Fibroblast of skin of abdomen (primary cell): ENCODE measurements around the gene SNX20.
A peak's percentile ranks its signal among the peaks of the same experiment; 100 is the strongest.

ENCODE experiments used
- DNase-seq: peaks from one replicate; pipeline ENCODE4 v3.0.0-alpha.2; 2013

Gene SNX20

DNA sequence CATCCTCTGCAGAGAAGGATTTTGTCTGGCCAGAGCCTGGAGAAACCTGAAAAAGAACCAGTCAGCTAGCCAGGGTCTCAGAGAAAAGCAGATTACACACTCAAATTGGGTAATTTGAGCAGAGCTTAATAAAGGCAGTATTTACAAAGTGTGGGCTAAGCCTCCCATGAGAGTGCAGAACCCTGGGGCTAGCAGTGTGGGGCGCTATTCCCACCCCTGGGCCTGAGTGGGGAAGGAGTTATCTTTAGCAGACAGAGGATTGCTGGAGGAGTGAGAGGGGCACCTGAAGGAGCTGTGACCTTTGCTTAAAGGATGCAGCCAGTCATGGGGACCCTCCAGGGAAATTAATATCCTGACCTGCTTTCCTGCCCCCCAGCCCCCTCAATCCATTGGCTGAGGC is 46.2 kb downstream of the SNX20 start:
- no peak for DNase-seq

DNA sequence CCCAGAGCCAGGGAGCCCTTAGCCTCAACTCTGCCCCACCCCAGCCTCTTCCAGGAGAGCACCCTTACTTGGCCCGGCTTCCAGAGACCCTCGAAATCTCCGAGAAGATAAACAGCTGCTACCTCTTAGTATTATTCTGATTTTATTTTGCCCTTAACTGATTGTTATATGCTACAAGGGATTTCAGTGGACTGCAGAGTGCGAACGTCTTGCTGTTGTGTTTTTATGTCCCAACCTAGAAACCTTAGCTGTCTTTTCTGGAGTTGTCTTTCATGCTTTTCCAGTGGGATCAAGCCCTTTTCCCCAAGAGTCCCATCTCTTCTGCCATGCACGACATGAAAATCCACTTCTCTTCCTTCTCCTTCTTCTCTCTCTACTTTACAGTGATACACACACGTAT is 47.0 kb downstream of the SNX20 start:
- no peak for DNase-seq

DNA sequence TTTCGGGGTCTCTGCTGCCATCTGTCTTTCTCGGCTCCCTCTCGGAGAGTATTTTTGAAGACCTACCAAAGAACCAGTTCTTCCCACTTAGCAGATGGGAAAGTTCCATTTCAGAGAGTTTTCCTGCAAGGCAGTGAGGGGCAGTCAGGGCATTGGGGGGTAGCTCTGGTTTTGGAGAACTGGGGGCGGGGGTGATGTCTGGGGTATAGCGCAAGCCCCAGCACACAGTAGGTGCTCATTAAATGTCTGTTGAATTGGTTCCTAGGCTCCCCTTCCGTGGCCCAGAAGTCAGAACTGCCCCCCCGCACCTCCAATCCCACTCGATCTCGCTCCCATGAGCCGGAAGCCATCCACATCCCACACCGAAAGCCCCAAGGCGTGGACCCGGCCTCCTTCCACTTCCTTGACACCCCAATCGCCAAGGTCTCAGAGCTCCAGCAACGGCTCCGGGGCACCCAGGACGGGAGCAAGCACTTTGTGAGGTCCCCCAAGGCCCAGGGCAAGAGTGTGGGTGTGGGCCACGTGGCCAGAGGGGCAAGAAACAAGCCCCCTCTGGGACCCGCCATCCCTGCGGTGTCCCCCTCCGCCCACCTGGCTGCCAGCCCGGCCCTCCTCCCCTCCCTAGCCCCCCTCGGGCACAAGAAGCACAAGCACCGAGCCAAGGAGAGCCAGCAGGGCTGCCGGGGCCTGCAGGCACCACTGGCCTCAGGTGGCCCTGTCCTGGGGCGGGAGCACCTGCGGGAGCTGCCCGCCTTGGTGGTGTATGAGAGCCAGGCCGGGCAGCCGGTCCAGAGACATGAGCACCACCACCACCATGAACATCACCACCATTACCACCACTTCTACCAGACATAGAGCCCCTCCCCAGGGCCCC is 47.9 kb downstream of the SNX20 start:
- no peak for DNase-seq

DNA sequence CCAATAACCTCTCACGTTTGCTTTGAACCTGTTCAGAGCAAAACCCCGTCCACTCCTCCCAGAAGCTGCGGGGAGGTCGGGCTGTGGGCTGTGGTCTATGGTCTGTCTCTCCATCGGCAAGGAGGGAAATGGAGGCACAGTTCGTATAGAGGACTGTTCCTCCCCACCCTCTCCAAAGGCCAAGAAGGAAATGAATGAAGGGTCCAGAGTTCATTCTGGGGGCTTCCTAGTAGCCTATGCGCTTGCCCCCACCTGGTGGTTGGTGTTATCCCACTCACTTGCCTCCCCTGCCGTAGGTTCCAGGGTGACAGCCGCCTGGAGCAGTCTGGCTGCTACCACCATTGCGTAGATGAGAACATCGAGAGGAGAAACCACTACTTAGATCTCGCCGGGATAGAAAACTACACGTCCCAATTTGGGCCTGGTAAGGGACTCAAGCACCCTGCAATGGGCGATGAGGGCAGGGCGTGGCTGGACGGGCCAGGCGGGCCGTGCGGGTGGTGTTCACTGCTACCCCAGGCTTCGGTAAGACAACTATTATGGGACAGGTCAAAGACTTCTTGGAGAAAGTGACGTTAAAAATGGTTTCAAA is 49.0 kb downstream of the SNX20 start:
- DNase-seq, result no peak

DNA sequence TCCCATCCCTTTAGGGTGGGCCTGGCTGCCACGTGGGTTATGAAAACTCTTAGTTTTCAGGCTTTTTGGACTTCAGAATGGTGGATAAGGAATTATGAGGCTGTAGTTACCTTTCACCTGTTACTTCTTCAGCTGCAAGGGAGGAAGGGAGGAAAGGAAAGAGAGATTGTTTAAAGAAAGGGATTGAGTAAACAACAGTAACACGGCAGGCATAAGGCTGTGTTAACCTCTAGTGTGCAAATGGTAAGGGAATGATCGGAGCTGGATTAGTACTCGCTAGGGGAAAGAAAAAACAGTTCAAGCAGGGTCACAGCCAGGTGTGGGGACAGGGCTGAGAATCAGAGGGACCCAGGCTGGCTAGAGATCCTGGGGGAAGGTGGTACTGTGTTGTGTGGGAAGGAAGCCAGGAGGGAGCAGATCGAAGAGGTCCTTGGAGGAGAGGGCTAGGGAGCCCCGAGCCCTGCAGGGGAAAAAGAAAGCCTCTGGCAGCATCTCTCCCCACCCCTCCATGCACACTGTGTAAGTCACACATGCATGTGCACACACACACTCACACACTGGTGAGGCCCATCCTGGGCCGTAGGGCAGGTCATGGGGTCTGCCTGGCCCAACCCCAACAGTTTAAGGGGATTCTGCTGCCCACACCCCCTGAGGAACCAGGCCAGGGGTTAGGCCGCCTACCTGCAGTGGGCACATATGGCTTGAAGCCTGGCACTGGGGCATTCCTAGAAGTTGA is 49.7 kb downstream of the SNX20 start:
- no peak for DNase-seq

DNA sequence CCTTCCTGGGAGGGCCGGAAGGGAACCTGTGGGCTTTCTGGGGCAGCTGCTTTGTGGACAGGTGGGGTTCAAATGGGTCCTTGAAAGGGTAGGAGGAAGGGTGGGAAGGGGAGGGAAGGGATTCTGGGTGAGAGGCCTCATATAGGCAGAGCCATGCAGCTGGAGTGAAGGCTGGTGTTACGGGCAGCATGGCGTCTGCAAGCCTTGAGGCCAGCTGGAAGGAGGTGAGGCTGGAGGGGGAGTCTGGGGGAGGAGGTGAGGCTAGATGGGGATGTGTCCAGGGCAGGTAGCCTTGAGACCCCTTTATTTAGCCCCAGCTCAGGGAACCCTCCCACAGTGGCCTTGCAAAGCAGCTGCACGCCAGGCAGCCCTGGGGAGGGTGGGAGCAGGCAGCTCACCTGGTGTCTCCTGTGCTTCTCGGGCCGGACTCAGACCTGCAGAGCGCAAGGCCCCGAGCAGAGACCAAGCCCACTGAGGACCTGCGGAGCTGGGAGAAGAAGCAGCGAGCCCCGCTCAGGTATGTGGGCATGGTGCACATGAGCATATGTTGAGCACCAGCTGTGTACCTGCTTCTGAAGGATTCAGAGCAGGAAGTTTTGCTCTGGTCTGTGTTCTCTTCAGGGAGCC is 50.6 kb downstream of the SNX20 start:
- DNase-seq, result no peak

DNA sequence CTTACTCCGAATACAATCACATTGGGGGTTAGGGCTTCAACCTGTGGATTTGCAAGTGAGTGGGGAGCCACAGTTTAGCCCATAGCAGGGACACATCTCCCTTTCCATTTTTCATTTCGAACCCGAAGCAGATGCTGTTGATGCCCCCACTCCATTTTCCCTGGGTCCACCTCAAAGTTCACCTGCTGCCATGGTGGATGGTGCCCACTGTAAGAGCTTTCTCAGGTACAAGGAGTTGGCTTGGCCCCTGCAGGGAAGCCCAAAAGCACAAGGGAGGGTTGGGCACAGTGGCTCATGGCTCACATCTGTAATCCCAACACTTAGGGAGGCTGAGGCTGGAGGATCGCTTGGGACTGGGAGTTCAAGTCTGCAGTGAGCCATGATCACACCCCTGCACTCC is 51.8 kb downstream of the SNX20 start:
- no peak for DNase-seq

DNA sequence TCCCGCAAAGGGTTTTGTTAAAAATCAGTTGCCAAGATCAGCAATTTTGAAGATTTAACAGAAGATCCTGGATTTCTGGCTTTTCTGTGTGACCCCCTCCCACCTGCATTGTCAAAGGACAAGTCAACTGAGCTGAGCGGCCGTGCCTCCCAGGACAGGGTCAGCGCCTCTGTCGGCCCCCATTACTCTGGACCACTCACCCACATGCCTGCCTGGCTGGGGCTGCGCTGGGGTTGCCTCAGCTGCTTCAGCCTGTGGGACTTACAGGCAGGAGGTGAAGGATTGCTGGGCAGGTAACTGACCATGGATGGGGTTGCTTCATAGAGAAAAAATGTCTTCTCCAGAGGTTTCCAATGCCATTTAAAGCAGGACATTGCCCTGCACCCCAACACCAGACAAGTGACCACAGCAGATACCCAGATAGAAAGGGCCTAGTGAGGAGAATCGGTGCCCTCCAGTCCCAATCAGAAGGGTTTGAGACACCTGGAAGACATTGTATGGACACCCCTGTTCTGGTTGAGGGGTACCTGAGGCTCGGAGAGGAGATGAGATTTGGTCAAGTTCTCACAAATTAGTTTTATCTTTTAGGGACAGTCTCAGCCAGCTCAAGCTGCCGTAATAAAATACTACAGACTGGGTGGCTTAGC is 52.8 kb downstream of the SNX20 start:
- DNase-seq, result no peak

DNA sequence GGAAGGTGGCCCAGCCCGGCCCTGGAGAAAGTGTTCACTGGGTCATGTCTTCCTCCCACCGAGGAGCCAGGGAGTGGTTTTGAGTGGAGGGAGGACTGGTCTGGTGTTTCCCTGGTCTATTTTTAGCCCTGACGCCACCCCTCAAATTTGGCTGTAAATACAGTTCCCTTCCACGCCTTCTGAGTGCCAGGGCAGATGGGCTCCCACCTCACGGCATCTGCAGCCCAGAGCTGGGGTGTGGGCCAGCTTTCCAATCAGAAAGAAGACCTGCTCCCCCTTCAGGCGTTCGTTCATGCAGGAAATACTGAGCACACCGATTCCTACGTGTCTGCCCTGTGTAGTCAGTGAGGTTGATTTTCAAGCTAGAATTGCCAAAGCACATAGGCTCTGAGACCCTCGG is 53.7 kb downstream of the SNX20 start:
- DNase-seq, result peak; percentile 48

DNA sequence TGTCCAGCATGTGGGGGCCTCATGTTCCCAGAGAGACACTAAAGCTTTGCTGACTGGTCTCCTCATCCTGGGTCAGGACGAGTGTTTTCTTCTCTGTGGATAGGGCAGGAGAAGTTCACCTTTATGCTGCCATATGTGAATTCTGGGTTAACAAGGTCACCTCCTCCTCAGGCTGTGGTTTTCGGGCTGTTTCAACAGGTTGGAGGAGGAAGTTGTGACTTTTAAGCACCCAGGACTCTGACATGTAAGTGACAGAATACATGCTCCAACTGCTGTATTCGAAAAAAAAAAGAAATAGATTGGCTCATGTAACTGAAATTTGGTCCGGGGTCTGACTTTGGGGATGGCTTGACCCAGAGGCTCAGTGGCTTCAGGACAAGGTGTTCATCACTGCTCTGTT is 54.2 kb downstream of the SNX20 start:
- no peak for DNase-seq

DNA sequence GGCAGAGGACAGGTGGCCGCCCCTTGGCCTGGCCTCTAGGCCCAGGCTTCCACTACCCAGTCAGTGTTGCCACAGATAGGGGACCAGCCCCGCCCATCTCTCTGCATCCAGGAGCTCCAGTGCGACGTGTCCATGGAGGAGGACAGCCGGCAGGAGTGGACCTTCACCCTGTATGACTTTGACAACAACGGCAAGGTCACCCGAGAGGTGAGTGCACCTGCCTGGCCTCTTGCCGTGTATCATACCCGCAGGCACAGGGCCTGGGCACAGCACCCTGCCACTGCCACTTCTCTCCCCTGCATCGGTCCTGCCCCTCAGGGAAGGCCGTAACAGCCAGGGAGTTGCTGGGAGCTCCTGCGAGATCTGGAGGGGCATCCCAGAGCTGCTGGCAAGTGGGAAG is 55.7 kb downstream of the SNX20 start:
- no peak for DNase-seq

DNA sequence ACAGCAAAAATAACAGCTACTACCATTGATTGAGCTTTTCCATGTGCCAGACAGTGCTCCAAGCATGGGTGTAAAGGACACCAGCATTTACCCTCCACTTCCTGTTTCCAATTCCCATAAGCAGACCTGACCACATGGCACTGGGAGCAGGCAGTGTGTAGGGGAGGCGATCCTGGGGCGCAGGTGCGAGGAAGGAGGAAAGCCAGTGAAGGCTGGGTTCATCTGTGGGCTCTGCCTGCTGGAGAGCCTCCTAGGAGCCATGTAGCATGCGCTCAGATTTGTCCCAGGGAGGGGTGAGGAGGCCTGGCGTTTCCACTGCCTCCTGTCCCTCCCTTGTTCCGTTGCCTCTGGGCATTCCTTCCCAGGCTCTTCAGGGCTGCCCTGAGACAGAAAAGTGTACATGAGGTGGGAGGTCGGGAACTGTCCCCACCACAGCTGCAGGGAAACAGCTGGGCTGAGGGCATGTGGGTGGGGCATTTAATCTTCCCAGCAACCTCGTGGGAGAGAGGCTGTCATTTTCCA is 56.6 kb downstream of the SNX20 start:
- no peak for DNase-seq

DNA sequence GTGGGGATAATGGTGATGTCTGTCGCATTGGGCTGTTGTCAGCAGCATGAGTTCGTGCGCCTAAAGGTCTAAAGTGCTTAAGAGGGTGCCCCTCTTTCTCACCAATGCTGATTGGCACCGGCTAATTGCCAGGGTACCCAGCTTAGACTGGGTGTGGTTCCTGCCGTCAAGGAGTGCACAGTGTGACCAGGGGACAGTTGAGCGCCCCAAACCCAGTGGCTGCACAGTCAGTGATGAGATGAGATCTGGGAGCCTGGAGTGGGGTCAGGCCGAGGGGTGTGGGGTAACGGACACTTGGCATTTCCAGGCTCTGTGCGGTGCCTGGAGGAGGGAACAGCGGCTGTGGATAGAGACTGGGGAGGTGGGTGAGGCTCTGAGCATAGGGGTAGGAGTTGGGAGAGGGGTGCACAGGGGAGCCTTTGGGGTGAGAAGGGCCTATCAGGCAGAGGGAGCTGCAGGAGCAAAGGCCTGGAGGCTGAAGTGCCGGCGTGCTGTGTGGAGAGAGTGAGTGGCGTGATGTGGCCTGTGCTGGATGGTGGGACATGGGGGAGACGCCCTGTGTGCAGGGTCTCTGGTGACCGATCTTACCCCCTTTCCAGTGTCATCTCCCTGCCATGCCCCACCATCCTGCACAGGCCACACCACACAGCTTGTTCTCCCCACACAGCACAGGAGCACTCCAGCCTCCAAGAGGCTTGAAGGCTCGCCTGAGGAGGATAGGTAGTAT is 58.3 kb downstream of the SNX20 start:
- DNase-seq, result no peak

DNA sequence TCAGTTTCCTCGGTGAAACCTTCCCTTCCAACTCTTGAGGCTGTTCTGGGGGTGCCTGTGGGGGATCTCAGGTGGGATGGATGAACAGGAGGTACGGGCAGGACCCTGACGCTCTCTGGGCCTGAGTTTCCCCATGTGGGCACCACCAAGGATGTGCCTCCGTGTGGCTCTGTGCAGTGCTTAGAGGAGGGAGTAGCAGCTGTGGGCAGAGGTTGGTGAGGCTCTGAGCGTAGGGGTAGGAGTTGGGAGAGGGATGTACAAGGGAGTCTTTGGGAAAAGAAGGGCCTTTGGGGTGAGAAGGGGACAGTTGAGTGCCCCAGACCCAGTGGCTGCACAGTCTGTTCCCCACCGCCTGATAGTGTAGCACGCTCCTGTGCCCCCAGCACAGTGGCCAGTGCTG is 59.1 kb downstream of the SNX20 start:
- no peak for DNase-seq
